T-helper 1 cell treated with Interleukin-12 subunit alpha and Interleukin-12 subunit beta and Interleukin-4 antibody, amounts not matched to agents 30 μg/mL and 1 μg/mL, for 36 hours (primary cell): Measurements from ENCODE around the gene CA5A.
"Not testable (repeated sequence)": the region's sequence is repeated elsewhere in the genome, so short reads cannot be mapped to it uniquely, and the experiment has no call there.

Experiments
- H3K27ac Mint-ChIP-seq: one replicate; pipeline ENCODE4 v1.8.0; 2021; ENCODE audit warnings: mild to moderate bottlenecking, mixed read lengths
- H3K27me3 Mint-ChIP-seq: one replicate; pipeline ENCODE4 v1.8.0; 2021; ENCODE audit warnings: low read depth, mixed read lengths
- H3K36me3 Mint-ChIP-seq: one replicate; pipeline ENCODE4 v1.8.0; 2021; ENCODE audit warnings: low read depth, mixed read lengths
- H3K4me1 Mint-ChIP-seq: one replicate; pipeline ENCODE4 v1.8.0; 2021; ENCODE audit warnings: low read depth, mixed read lengths
- H3K4me3 Mint-ChIP-seq: one replicate; pipeline ENCODE4 v1.8.0; 2021; ENCODE audit warnings: mild to moderate bottlenecking, moderate library complexity, mixed read lengths
- H3K9me3 Mint-ChIP-seq: one replicate; pipeline ENCODE4 v1.8.0; 2021; ENCODE audit warnings: mixed read lengths

The CA5A gene

GRCh38 chr16:87912691-87913090 is 23.6 kb downstream of the CA5A start:
- H3K27ac Mint-ChIP-seq = peak overlapping the region; percentile 31
- not testable (repeated sequence) for H3K36me3 Mint-ChIP-seq, H3K9me3 Mint-ChIP-seq, H3K4me3 Mint-ChIP-seq, H3K4me1 Mint-ChIP-seq, H3K27me3 Mint-ChIP-seq

GRCh38 chr16:87911106-87911763 is 25.1 kb downstream of the CA5A start:
- H3K4me1 Mint-ChIP-seq, H3K4me3 Mint-ChIP-seq, H3K27ac Mint-ChIP-seq, H3K36me3 Mint-ChIP-seq, H3K9me3 Mint-ChIP-seq, H3K27me3 Mint-ChIP-seq: not testable (repeated sequence)

- peak overlapping the region; percentile 83 for H3K27ac Mint-ChIP-seq
- H3K27me3 Mint-ChIP-seq, H3K36me3 Mint-ChIP-seq, H3K9me3 Mint-ChIP-seq, H3K4me1 Mint-ChIP-seq, H3K4me3 Mint-ChIP-seq: not testable (repeated sequence)
Measured at GRCh38 chr16:87909203-87909935, 27.0 kb downstream of the CA5A start.

- H3K27ac Mint-ChIP-seq, H3K36me3 Mint-ChIP-seq, H3K27me3 Mint-ChIP-seq, H3K9me3 Mint-ChIP-seq, H3K4me3 Mint-ChIP-seq: not testable (repeated sequence)
- H3K4me1 Mint-ChIP-seq = peaks cover 13% of the 10 kb centered on the region
Measured at GRCh38 chr16:87908101-87908500, 28.2 kb downstream of the CA5A start.

GRCh38 chr16:87905521-87905920 is 30.8 kb downstream of the CA5A start:
- H3K9me3 Mint-ChIP-seq, H3K27me3 Mint-ChIP-seq, H3K27ac Mint-ChIP-seq, H3K4me3 Mint-ChIP-seq, H3K36me3 Mint-ChIP-seq: not testable (repeated sequence)
- H3K4me1 Mint-ChIP-seq = peaks cover 19% of the 10 kb centered on the region

GRCh38 chr16:87904963-87905362 is 31.4 kb downstream of the CA5A start:
- not testable (repeated sequence) for H3K4me3 Mint-ChIP-seq, H3K27ac Mint-ChIP-seq, H3K9me3 Mint-ChIP-seq, H3K27me3 Mint-ChIP-seq, H3K36me3 Mint-ChIP-seq
- H3K4me1 Mint-ChIP-seq = peaks cover 19% of the 10 kb centered on the region

GRCh38 chr16:87900489-87900888 is 35.8 kb downstream of the CA5A start:
- not testable (repeated sequence) for H3K36me3 Mint-ChIP-seq, H3K27ac Mint-ChIP-seq, H3K4me3 Mint-ChIP-seq, H3K9me3 Mint-ChIP-seq, H3K27me3 Mint-ChIP-seq
- H3K4me1 Mint-ChIP-seq = peaks cover 40% of the 10 kb centered on the region

GRCh38 chr16:87897521-87898505 is 38.5 kb downstream of the CA5A start:
- H3K27ac Mint-ChIP-seq = peak overlapping the region; percentile 99
- no peaks in the 10 kb centered on the region for H3K36me3 Mint-ChIP-seq
- H3K4me1 Mint-ChIP-seq = peaks cover 49% of the 10 kb centered on the region
- H3K27me3 Mint-ChIP-seq = no peaks in the 10 kb centered on the region
- peak overlapping the region; percentile 69 for H3K4me3 Mint-ChIP-seq
- no peaks in the 10 kb centered on the region for H3K9me3 Mint-ChIP-seq

- Mint-ChIP-seq H3K27ac (peak overlapping the region; percentile 99), H3K4me1 (peaks cover 43% of the 10 kb centered on the region), H3K4me3 (peak overlapping the region; percentile 69)
- H3K27me3 Mint-ChIP-seq, H3K9me3 Mint-ChIP-seq, H3K36me3 Mint-ChIP-seq: not testable (repeated sequence)
Measured at GRCh38 chr16:87896924-87897520, 39.3 kb downstream of the CA5A start.

- Mint-ChIP-seq H3K4me1 (peaks cover 43% of the 10 kb centered on the region), H3K27ac (peak overlapping the region; percentile 99), H3K4me3 (peak overlapping the region; percentile 76)
- not testable (repeated sequence) for H3K9me3 Mint-ChIP-seq, H3K27me3 Mint-ChIP-seq, H3K36me3 Mint-ChIP-seq
Measured at GRCh38 chr16:87896176-87896890, 40.0 kb downstream of the CA5A start.

GRCh38 chr16:87895641-87896141 is 40.6 kb downstream of the CA5A start:
- Mint-ChIP-seq H3K27ac (peak overlapping the region; percentile 99), H3K4me1 (peaks cover 43% of the 10 kb centered on the region), H3K36me3 (no peaks in the 10 kb centered on the region), H3K9me3 (no peaks in the 10 kb centered on the region), H3K4me3 (peak overlapping the region; percentile 76), H3K27me3 (no peaks in the 10 kb centered on the region)

- not testable (repeated sequence) for H3K36me3 Mint-ChIP-seq, H3K9me3 Mint-ChIP-seq, H3K27me3 Mint-ChIP-seq, H3K4me3 Mint-ChIP-seq, H3K27ac Mint-ChIP-seq
- peaks cover 43% of the 10 kb centered on the region for H3K4me1 Mint-ChIP-seq
Measured at GRCh38 chr16:87894005-87894404, 42.3 kb downstream of the CA5A start.

GRCh38 chr16:87891764-87892163 is 44.6 kb downstream of the CA5A start:
- Mint-ChIP-seq H3K9me3 (no peaks in the 10 kb centered on the region), H3K36me3 (peaks cover 3% of the 10 kb centered on the region), H3K27me3 (no peaks in the 10 kb centered on the region), H3K4me3 (no peak overlapping the region), H3K27ac (no peak overlapping the region), H3K4me1 (peaks cover 28% of the 10 kb centered on the region)

GRCh38 chr16:87889762-87890161 is 46.6 kb downstream of the CA5A start:
- H3K27ac Mint-ChIP-seq, H3K9me3 Mint-ChIP-seq, H3K4me3 Mint-ChIP-seq, H3K36me3 Mint-ChIP-seq, H3K27me3 Mint-ChIP-seq: not testable (repeated sequence)
- peaks cover 10% of the 10 kb centered on the region for H3K4me1 Mint-ChIP-seq
